ENCODE measurements around the gene ADARB2.

GRCh38 chr10:1154531-1155295 lies 582.6 kb downstream of the ADARB2 start:
- TF ChIP-seq EZH2 (IDR thresholded peaks at IDR 0.05; ENCODE audit: low read depth, unreplicated experiment) (no peak), CTCF (conservative IDR thresholded peaks at IDR 0.05; ENCODE audit: low read depth in 2 of 2) (no peak), CREB1 (CRISPR knock-in tag; IDR thresholded peaks at IDR 0.05; ENCODE audit: low read depth) (no peak), POLR2AphosphoS5 (IDR thresholded peaks at IDR 0.05; ENCODE audit: low read depth) (no peak), STAT1 (IDR thresholded peaks at IDR 0.05; ENCODE audit: unreplicated experiment) (no peak), EZH2phosphoT487 (IDR thresholded peaks at IDR 0.05; ENCODE audit: unreplicated experiment) (no peak), JUNB (IDR thresholded peaks at IDR 0.05; ENCODE audit: unreplicated experiment) (no peak), ZNF114 (CRISPR knock-in tag; IDR thresholded peaks at IDR 0.05) (no peak), ZNF331 (CRISPR knock-in tag; IDR thresholded peaks at IDR 0.05; ENCODE audit: low read depth) (no peak)
- TF ChIP-seq, protein P1, sequence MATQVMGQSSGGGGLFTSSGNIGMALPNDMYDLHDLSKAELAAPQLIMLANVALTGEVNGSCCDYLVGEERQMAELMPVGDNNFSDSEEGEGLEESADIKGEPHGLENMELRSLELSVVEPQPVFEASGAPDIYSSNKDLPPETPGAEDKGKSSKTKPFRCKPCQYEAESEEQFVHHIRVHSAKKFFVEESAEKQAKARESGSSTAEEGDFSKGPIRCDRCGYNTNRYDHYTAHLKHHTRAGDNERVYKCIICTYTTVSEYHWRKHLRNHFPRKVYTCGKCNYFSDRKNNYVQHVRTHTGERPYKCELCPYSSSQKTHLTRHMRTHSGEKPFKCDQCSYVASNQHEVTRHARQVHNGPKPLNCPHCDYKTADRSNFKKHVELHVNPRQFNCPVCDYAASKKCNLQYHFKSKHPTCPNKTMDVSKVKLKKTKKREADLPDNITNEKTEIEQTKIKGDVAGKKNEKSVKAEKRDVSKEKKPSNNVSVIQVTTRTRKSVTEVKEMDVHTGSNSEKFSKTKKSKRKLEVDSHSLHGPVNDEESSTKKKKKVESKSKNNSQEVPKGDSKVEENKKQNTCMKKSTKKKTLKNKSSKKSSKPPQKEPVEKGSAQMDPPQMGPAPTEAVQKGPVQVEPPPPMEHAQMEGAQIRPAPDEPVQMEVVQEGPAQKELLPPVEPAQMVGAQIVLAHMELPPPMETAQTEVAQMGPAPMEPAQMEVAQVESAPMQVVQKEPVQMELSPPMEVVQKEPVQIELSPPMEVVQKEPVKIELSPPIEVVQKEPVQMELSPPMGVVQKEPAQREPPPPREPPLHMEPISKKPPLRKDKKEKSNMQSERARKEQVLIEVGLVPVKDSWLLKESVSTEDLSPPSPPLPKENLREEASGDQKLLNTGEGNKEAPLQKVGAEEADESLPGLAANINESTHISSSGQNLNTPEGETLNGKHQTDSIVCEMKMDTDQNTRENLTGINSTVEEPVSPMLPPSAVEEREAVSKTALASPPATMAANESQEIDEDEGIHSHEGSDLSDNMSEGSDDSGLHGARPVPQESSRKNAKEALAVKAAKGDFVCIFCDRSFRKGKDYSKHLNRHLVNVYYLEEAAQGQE (IDR thresholded peaks at IDR 0.05; ENCODE audit: unreplicated experiment), result no peak
- TF ChIP-seq, protein P2, sequence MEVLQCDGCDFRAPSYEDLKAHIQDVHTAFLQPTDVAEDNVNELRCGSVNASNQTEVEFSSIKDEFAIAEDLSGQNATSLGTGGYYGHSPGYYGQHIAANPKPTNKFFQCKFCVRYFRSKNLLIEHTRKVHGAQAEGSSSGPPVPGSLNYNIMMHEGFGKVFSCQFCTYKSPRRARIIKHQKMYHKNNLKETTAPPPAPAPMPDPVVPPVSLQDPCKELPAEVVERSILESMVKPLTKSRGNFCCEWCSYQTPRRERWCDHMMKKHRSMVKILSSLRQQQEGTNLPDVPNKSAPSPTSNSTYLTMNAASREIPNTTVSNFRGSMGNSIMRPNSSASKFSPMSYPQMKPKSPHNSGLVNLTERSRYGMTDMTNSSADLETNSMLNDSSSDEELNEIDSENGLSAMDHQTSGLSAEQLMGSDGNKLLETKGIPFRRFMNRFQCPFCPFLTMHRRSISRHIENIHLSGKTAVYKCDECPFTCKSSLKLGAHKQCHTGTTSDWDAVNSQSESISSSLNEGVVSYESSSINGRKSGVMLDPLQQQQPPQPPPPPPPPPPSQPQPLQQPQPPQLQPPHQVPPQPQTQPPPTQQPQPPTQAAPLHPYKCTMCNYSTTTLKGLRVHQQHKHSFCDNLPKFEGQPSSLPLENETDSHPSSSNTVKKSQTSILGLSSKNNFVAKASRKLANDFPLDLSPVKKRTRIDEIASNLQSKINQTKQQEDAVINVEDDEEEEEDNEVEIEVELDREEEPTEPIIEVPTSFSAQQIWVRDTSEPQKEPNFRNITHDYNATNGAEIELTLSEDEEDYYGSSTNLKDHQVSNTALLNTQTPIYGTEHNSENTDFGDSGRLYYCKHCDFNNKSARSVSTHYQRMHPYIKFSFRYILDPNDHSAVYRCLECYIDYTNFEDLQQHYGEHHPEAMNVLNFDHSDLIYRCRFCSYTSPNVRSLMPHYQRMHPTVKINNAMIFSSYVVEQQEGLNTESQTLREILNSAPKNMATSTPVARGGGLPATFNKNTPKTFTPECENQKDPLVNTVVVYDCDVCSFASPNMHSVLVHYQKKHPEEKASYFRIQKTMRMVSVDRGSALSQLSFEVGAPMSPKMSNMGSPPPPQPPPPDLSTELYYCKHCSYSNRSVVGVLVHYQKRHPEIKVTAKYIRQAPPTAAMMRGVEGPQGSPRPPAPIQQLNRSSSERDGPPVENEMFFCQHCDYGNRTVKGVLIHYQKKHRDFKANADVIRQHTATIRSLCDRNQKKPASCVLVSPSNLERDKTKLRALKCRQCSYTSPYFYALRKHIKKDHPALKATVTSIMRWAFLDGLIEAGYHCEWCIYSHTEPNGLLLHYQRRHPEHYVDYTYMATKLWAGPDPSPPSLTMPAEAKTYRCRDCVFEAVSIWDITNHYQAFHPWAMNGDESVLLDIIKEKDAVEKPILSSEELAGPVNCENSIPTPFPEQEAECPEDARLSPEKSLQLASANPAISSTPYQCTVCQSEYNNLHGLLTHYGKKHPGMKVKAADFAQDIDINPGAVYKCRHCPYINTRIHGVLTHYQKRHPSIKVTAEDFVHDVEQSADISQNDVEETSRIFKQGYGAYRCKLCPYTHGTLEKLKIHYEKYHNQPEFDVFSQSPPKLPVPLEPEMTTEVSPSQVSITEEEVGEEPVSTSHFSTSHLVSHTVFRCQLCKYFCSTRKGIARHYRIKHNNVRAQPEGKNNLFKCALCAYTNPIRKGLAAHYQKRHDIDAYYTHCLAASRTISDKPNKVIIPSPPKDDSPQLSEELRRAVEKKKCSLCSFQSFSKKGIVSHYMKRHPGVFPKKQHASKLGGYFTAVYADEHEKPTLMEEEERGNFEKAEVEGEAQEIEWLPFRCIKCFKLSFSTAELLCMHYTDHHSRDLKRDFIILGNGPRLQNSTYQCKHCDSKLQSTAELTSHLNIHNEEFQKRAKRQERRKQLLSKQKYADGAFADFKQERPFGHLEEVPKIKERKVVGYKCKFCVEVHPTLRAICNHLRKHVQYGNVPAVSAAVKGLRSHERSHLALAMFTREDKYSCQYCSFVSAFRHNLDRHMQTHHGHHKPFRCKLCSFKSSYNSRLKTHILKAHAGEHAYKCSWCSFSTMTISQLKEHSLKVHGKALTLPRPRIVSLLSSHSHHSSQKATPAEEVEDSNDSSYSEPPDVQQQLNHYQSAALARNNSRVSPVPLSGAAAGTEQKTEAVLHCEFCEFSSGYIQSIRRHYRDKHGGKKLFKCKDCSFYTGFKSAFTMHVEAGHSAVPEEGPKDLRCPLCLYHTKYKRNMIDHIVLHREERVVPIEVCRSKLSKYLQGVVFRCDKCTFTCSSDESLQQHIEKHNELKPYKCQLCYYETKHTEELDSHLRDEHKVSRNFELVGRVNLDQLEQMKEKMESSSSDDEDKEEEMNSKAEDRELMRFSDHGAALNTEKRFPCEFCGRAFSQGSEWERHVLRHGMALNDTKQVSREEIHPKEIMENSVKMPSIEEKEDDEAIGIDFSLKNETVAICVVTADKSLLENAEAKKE (CRISPR knock-in tag; IDR thresholded peaks at IDR 0.05), result no peak
